GM19351 (cell line): ENCODE results near the gene HSPBAP1.
A peak's percentile ranks its signal among the peaks of the same experiment; 100 is the strongest.

Experiments used
- ATAC-seq: cut with Tn5 transposase; IDR thresholded peaks from one replicate; pipeline ENCODE4 v1.9.1; 2021; ENCODE audit warnings: mild to moderate bottlenecking, moderate library complexity; ENCODE audit not compliant: unreplicated experiment

Gene HSPBAP1

GRCh38 chr3:122793568-122794416 lies at the start of gene HSPBAP1:
TSS of gene HSPBAP1 (minus strand) at chr3:122793831. CDS start at chr3:122793680, 151 bp downstream.
- peak; percentile 56 for ATAC-seq

- ATAC-seq = no peak
Measured at GRCh38 chr3:122835590-122835989, 42.0 kb upstream of the HSPBAP1 start.

DNA sequence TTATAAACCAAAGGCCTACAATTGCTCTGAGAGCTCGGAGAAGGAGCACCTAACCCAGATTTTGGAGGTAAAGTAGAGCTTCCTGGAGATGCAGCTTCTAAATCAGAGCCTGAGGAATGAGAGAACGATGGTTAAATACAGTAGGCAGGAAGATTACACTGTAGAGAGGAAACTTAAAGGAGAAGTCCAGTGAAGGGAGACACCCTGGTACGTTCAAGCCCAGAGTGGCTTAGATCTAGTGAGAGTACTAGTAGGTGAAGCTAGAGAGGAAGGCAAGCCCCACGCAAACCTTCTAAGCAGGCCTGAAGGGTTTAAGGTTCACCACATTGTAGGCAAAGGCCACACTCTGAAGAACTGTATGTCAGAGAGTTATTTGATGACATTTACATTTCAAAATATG lies 34.6 kb upstream of the HSPBAP1 start:
- no peak for ATAC-seq

- ATAC-seq = no peak
Measured at GRCh38 chr3:122826278-122826677, 32.6 kb upstream of the HSPBAP1 start.

DNA sequence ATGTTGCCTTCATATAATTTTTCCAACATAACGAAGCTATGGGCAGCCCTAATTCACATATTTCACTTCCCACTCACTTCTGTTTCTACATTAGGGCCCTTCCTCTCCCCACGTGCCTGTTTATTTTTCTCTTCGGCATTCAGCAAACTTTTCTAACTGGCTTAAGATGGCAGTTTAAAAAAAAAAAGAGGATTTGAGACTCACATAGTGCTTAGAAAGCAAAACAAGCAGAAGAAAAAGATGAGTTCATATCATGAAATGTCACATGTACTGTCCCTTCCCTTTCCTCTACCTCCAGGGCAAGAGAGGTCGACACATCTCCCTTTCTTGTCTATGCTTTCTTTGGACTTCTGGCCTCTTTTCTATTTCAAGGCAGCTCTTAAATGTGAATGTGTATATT lies 31.8 kb upstream of the HSPBAP1 start:
- no peak for ATAC-seq

- no peak for ATAC-seq
Measured at GRCh38 chr3:122824465-122825381, 31.1 kb upstream of the HSPBAP1 start.

DNA sequence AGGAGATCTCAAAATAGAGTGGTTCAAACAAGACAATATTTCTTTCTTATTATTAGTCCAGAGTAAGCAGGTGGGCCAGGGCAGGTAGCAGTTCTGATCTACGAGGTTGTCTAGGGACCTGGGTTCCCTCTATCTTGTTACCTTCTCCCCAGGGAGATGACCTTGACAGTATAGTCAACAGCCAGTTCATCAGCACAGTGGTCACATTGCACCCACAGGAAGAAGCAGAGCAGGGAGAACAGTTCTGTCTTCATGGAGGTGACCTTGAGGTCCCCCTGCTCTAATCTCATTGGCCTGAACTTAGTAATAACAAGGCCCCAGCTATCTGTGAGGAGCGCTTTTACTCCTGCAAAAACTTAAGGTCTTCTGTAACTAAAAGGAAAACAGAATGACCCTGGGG lies 23.0 kb upstream of the HSPBAP1 start:
- no peak for ATAC-seq

GRCh38 chr3:122810734-122811133 lies 17.1 kb upstream of the HSPBAP1 start:
- ATAC-seq = no peak

DNA sequence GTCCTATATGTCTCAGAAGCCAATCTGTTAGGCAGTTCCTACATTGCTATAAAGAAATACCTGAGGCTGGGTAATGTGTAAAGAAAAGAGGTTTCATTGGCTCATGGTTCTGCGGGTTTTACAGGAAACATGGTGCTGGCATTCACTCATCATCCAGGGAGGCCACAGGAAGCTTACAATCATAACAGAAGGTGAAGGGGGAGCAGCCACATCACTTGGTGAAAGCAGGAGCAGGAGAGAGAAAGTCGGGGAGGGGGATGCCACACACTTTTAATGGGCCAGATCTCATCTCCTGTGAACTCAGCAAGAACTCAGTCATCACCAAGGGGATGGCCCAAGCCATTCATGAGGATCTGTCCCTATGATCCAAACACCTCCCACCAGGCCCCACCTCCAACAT lies 10.3 kb upstream of the HSPBAP1 start:
- ATAC-seq = no peak

DNA sequence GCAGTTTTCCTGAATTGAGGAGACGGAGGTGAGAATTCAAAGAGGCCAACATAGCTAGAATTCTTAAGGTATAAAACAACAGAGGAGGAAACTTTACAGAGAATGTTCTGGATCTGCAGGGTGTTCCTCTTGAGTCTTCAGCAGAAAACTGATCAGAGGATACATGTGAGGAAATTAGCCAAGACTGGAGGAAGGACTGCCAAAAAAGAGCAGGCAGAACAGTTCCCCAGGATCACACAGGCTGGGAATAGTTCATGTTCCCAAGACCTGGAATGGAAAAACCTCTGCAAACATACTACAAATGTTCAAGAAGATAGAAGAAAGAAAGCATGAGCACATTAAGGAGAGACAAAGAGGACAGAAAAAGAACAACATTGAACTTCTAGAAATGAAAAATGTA lies 8.7 kb upstream of the HSPBAP1 start:
- no peak for ATAC-seq

DNA sequence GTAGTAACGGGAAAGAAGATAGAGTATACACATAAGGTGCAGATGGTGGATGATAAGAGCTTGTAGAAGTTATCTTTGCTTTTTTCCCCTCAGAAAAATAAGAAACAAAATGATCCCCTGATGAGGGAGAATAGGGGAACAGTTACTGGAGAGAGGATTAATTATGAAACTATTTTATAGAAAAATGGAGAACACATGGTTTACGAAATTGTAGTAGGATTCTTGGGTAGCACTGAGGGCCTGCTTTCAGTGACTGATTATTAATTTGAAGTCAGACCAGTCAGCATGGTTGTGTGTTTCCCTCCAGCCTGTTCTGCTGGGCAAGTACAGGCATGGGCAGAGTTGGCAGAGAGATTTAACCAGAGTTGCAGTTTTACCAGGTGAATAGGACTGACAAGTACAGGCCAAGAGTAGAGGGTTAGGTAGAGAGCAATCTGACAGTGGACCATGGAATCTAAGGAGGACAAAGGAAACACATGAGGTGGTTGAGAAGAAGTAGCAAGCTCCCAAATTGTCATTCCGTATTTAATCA lies 7.1 kb upstream of the HSPBAP1 start:
- no peak for ATAC-seq

GRCh38 chr3:122800031-122800430 lies 6.4 kb upstream of the HSPBAP1 start:
- no peak for ATAC-seq

GRCh38 chr3:122799322-122799721 lies 5.7 kb upstream of the HSPBAP1 start:
- ATAC-seq = no peak

DNA sequence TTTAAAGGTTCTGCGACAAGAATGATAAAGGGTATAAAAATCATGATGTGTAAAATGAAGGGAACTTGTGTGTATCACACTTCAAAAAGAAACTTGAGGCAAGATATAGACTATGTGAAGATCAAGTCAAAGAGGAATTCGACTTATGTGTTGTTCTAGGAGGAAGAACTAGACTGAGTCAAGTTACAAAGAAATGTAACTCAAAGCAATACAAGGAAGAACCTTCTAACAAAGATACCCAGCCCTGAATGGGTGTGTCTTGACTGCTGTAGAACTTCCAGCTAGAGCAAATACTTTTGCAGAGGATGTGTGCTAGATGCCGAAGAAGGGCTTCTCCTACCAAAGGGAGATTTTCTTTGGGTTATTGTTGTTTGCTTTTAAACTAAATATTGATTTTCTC lies 3.7 kb upstream of the HSPBAP1 start:
- no peak for ATAC-seq

GRCh38 chr3:122795674-122796195 lies 2.1 kb upstream of the HSPBAP1 start:
- no peak for ATAC-seq

- ATAC-seq = peak; percentile 74
Measured at GRCh38 chr3:122794779-122795673, 1.4 kb upstream of the HSPBAP1 start, which contains the start of gene SLC49A4. TSS of gene SLC49A4 (plus strand) at chr3:122795069. CDS start at chr3:122795193, 124 bp downstream.

GRCh38 chr3:122794483-122794778 lies 800 bp upstream of the HSPBAP1 start:
- no peak for ATAC-seq

DNA sequence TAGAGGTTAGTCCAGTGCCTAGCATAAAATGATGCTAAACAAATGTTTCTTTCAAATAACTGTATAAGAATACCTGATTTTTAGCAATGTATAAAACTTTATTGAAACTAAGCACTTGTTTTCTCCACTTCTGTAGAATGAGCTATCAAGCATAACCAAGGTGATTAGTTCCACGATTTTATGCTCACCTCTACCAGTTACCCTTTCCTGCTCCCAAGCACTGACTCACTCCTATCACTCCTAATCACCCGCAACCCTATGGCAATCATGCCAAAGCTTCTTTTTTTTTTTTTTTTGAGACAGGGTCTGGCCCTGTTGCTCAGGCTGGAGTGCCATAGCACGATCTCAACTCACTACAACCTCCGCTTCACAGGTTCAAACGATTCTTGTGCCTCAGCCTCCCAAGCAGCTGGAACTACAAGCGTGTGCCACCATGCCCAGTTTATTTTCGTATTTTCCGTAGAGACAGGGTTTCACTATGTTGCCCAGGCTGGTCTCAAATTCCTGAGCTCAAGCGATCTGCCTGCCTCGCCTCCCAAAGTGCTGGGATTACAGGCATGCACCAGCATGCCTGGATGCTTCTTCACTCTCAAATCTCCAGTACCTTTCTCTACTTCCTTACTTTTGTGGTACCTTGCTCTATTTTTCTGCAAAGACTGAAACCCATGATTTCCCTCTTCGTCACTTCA lies 3.9 kb downstream of the HSPBAP1 start:
- ATAC-seq = no peak

DNA sequence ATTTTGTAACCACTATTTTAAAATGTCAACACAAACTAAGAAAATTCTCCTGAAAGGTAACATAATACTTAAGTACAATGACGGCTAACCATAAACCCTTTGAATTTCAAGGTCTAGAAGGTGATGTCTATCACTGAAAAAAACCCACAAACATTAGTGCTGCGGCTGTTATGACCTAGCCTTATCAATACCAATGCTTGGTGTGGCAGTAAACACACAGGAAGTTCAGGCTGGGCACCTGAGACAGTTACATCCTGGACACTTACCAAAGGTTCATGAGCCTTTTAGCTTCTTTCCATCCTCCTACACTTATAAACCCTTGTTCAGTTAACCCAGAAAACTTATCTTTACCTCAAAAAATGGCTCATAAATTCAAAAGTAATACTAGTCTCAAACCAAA lies 5.8 kb downstream of the HSPBAP1 start:
- ATAC-seq = no peak

- ATAC-seq = no peak
Measured at GRCh38 chr3:122786066-122786465, 7.6 kb downstream of the HSPBAP1 start.
